Measurements from ENCODE around the gene PTPRD.

The PTPRD gene

GRCh38 chr9:8284884-8285283, 2327.9 kb downstream of the PTPRD start:
- H3K36me3 ChIP-seq (ENCODE audit: control insufficient read depth in 2 of 2, insufficient read depth in 2 of 2, low read length in 2 of 2): no peaks in the 10 kb centered on the region
- no peaks in the 10 kb centered on the region for H3K4me1 ChIP-seq (ENCODE audit: control insufficient read depth, insufficient read depth, low read length)
- H3K9me3 ChIP-seq (ENCODE audit: control insufficient read depth in 2 of 2, low read length in 2 of 2): no peaks in the 10 kb centered on the region
- H3K9ac ChIP-seq (ENCODE audit: low read length in 2 of 2): no peak overlapping the region
- no peak overlapping the region for H3K4me3 ChIP-seq (ENCODE audit: low read length in 2 of 2)
- no peak overlapping the region for H3K27ac ChIP-seq (ENCODE audit: low read length)
- H3K27me3 ChIP-seq (ENCODE audit: control insufficient read depth in 1 of 2, insufficient read depth in 2 of 2, low read length in 2 of 2): no peaks in the 10 kb centered on the region

GRCh38 chr9:8282535-8282934, 2330.3 kb downstream of the PTPRD start:
- Histone ChIP-seq H3K4me3 (ENCODE audit: low read length in 2 of 2) (no peak overlapping the region), H3K36me3 (ENCODE audit: control insufficient read depth in 2 of 2, insufficient read depth in 2 of 2, low read length in 2 of 2) (no peaks in the 10 kb centered on the region), H3K4me1 (ENCODE audit: control insufficient read depth, insufficient read depth, low read length) (no peaks in the 10 kb centered on the region), H3K27ac (ENCODE audit: low read length) (no peak overlapping the region), H3K27me3 (ENCODE audit: control insufficient read depth in 1 of 2, insufficient read depth in 2 of 2, low read length in 2 of 2) (no peaks in the 10 kb centered on the region), H3K9me3 (ENCODE audit: control insufficient read depth in 2 of 2, low read length in 2 of 2) (no peaks in the 10 kb centered on the region), H3K9ac (ENCODE audit: low read length in 2 of 2) (no peak overlapping the region)

GRCh38 chr9:8280811-8281210, 2332.0 kb downstream of the PTPRD start:
- H3K4me1 ChIP-seq (ENCODE audit: control insufficient read depth, insufficient read depth, low read length): no peaks in the 10 kb centered on the region
- H3K9me3 ChIP-seq (ENCODE audit: control insufficient read depth in 2 of 2, low read length in 2 of 2): no peaks in the 10 kb centered on the region
- H3K36me3 ChIP-seq (ENCODE audit: control insufficient read depth in 2 of 2, insufficient read depth in 2 of 2, low read length in 2 of 2): no peaks in the 10 kb centered on the region
- H3K9ac ChIP-seq (ENCODE audit: low read length in 2 of 2): no peak overlapping the region
- H3K27me3 ChIP-seq (ENCODE audit: control insufficient read depth in 1 of 2, insufficient read depth in 2 of 2, low read length in 2 of 2): no peaks in the 10 kb centered on the region
- no peak overlapping the region for H3K27ac ChIP-seq (ENCODE audit: low read length)
- H3K4me3 ChIP-seq (ENCODE audit: low read length in 2 of 2): no peak overlapping the region

GRCh38 chr9:8278048-8278447, 2334.8 kb downstream of the PTPRD start:
- Histone ChIP-seq H3K27ac (ENCODE audit: low read length) (no peak overlapping the region), H3K4me1 (ENCODE audit: control insufficient read depth, insufficient read depth, low read length) (no peaks in the 10 kb centered on the region), H3K27me3 (ENCODE audit: control insufficient read depth in 1 of 2, insufficient read depth in 2 of 2, low read length in 2 of 2) (no peaks in the 10 kb centered on the region), H3K4me3 (ENCODE audit: low read length in 2 of 2) (no peak overlapping the region), H3K36me3 (ENCODE audit: control insufficient read depth in 2 of 2, insufficient read depth in 2 of 2, low read length in 2 of 2) (no peaks in the 10 kb centered on the region), H3K9ac (ENCODE audit: low read length in 2 of 2) (no peak overlapping the region), H3K9me3 (ENCODE audit: control insufficient read depth in 2 of 2, low read length in 2 of 2) (no peaks in the 10 kb centered on the region)

- no peak overlapping the region for H3K9ac ChIP-seq (ENCODE audit: low read length in 2 of 2)
- H3K27me3 ChIP-seq (ENCODE audit: control insufficient read depth in 1 of 2, insufficient read depth in 2 of 2, low read length in 2 of 2): no peaks in the 10 kb centered on the region
- peaks cover 8% of the 10 kb centered on the region for H3K4me1 ChIP-seq (ENCODE audit: control insufficient read depth, insufficient read depth, low read length)
- H3K9me3 ChIP-seq (ENCODE audit: control insufficient read depth in 2 of 2, low read length in 2 of 2): no peaks in the 10 kb centered on the region
- H3K27ac ChIP-seq (ENCODE audit: low read length): no peak overlapping the region
- H3K36me3 ChIP-seq (ENCODE audit: control insufficient read depth in 2 of 2, insufficient read depth in 2 of 2, low read length in 2 of 2): no peaks in the 10 kb centered on the region
- no peak overlapping the region for H3K4me3 ChIP-seq (ENCODE audit: low read length in 2 of 2)
Measured at GRCh38 chr9:8270235-8270634, 2342.6 kb downstream of the PTPRD start.

GRCh38 chr9:8268881-8269280, 2343.9 kb downstream of the PTPRD start:
- Histone ChIP-seq H3K36me3 (ENCODE audit: control insufficient read depth in 2 of 2, insufficient read depth in 2 of 2, low read length in 2 of 2) (no peaks in the 10 kb centered on the region), H3K9me3 (ENCODE audit: control insufficient read depth in 2 of 2, low read length in 2 of 2) (no peaks in the 10 kb centered on the region), H3K27me3 (ENCODE audit: control insufficient read depth in 1 of 2, insufficient read depth in 2 of 2, low read length in 2 of 2) (no peaks in the 10 kb centered on the region), H3K4me3 (ENCODE audit: low read length in 2 of 2) (no peak overlapping the region), H3K27ac (ENCODE audit: low read length) (no peak overlapping the region), H3K9ac (ENCODE audit: low read length in 2 of 2) (no peak overlapping the region), H3K4me1 (ENCODE audit: control insufficient read depth, insufficient read depth, low read length) (peaks cover 8% of the 10 kb centered on the region)

GRCh38 chr9:8268216-8268878, 2344.5 kb downstream of the PTPRD start:
- Histone ChIP-seq H3K9me3 (ENCODE audit: control insufficient read depth in 2 of 2, low read length in 2 of 2) (no peaks in the 10 kb centered on the region), H3K36me3 (ENCODE audit: control insufficient read depth in 2 of 2, insufficient read depth in 2 of 2, low read length in 2 of 2) (no peaks in the 10 kb centered on the region), H3K4me3 (ENCODE audit: low read length in 2 of 2) (peak overlapping the region in 1 of 2 donors; percentile 11), H3K27ac (ENCODE audit: low read length) (no peak overlapping the region), H3K27me3 (ENCODE audit: control insufficient read depth in 1 of 2, insufficient read depth in 2 of 2, low read length in 2 of 2) (no peaks in the 10 kb centered on the region), H3K9ac (ENCODE audit: low read length in 2 of 2) (no peak overlapping the region), H3K4me1 (ENCODE audit: control insufficient read depth, insufficient read depth, low read length) (peaks cover 8% of the 10 kb centered on the region)

- Histone ChIP-seq H3K9ac (ENCODE audit: low read length in 2 of 2) (no peak overlapping the region), H3K27me3 (ENCODE audit: control insufficient read depth in 1 of 2, insufficient read depth in 2 of 2, low read length in 2 of 2) (no peaks in the 10 kb centered on the region)
Measured at GRCh38 chr9:8267636-8268035, 2345.2 kb downstream of the PTPRD start.

GRCh38 chr9:8266861-8267260, 2345.9 kb downstream of the PTPRD start:
- H3K9me3 ChIP-seq (ENCODE audit: control insufficient read depth in 2 of 2, low read length in 2 of 2): no peaks in the 10 kb centered on the region
- no peaks in the 10 kb centered on the region for H3K27me3 ChIP-seq (ENCODE audit: control insufficient read depth in 1 of 2, insufficient read depth in 2 of 2, low read length in 2 of 2)
- peaks cover 13% of the 10 kb centered on the region for H3K4me1 ChIP-seq (ENCODE audit: control insufficient read depth, insufficient read depth, low read length)
- no peak overlapping the region for H3K4me3 ChIP-seq (ENCODE audit: low read length in 2 of 2)
- H3K27ac ChIP-seq (ENCODE audit: low read length): no peak overlapping the region
- H3K9ac ChIP-seq (ENCODE audit: low read length in 2 of 2): no peak overlapping the region
- no peaks in the 10 kb centered on the region for H3K36me3 ChIP-seq (ENCODE audit: control insufficient read depth in 2 of 2, insufficient read depth in 2 of 2, low read length in 2 of 2)

More at GRCh38 chr9:8267636-8268035, 2345.2 kb downstream of the PTPRD start:
- H3K36me3 ChIP-seq (ENCODE audit: control insufficient read depth in 2 of 2, insufficient read depth in 2 of 2, low read length in 2 of 2): no peaks in the 10 kb centered on the region
- H3K4me1 ChIP-seq (ENCODE audit: control insufficient read depth, insufficient read depth, low read length): peaks cover 13% of the 10 kb centered on the region
- H3K27ac ChIP-seq (ENCODE audit: low read length): no peak overlapping the region
- no peaks in the 10 kb centered on the region for H3K9me3 ChIP-seq (ENCODE audit: control insufficient read depth in 2 of 2, low read length in 2 of 2)
- no peak overlapping the region for H3K4me3 ChIP-seq (ENCODE audit: low read length in 2 of 2)

- Histone ChIP-seq H3K27ac (ENCODE audit: low read length) (no peak overlapping the region), H3K4me1 (ENCODE audit: control insufficient read depth, insufficient read depth, low read length) (peaks cover 13% of the 10 kb centered on the region), H3K9ac (ENCODE audit: low read length in 2 of 2) (no peak overlapping the region), H3K27me3 (ENCODE audit: control insufficient read depth in 1 of 2, insufficient read depth in 2 of 2, low read length in 2 of 2) (no peaks in the 10 kb centered on the region), H3K4me3 (ENCODE audit: low read length in 2 of 2) (no peak overlapping the region), H3K36me3 (ENCODE audit: control insufficient read depth in 2 of 2, insufficient read depth in 2 of 2, low read length in 2 of 2) (no peaks in the 10 kb centered on the region), H3K9me3 (ENCODE audit: control insufficient read depth in 2 of 2, low read length in 2 of 2) (no peaks in the 10 kb centered on the region)
Measured at GRCh38 chr9:8265281-8265680, 2347.5 kb downstream of the PTPRD start.
